GM21737 (cell line): Measurements from ENCODE around the gene BPIFA1.

Experiments
- ATAC-seq: cut with Tn5 transposase; IDR thresholded peaks from one replicate; pipeline ENCODE4 v1.9.1; 2021; ENCODE audit warnings: mild to moderate bottlenecking, moderate library complexity; ENCODE audit not compliant: unreplicated experiment

BPIFA1 gene

GRCh38 chr20:33235696-33236095, at the start of gene BPIFA1:
Gene BPIFA1 (plus strand): TSS chr20:33235996. CDS start chr20:33237712, 1,716 bp downstream.
- ATAC-seq = no peak

GRCh38 chr20:33187491-33187890, 48.3 kb upstream of the BPIFA1 start:
- no peak for ATAC-seq

GRCh38 chr20:33188421-33188820, 47.4 kb upstream of the BPIFA1 start:
- no peak for ATAC-seq

- ATAC-seq = no peak
These were observed 44.3 kb upstream of the BPIFA1 start for GRCh38 chr20:33191484-33191883.

GRCh38 chr20:33191955-33192354, 43.8 kb upstream of the BPIFA1 start:
- no peak for ATAC-seq

- ATAC-seq = no peak
These were observed 42.8 kb upstream of the BPIFA1 start for GRCh38 chr20:33192912-33193501.

- ATAC-seq = no peak
These were observed 36.8 kb upstream of the BPIFA1 start for GRCh38 chr20:33199026-33199425.

- ATAC-seq = no peak
These were observed 33.3 kb upstream of the BPIFA1 start for GRCh38 chr20:33202451-33202850.

GRCh38 chr20:33203444-33203843, 32.4 kb upstream of the BPIFA1 start:
- ATAC-seq = no peak

GRCh38 chr20:33209789-33210188, 26.0 kb upstream of the BPIFA1 start:
- ATAC-seq = no peak

- ATAC-seq = no peak
These were observed 25.4 kb upstream of the BPIFA1 start for GRCh38 chr20:33210371-33210770.

- ATAC-seq = no peak
These were observed 23.9 kb upstream of the BPIFA1 start for GRCh38 chr20:33211817-33212424.

GRCh38 chr20:33217052-33217451, 18.7 kb upstream of the BPIFA1 start, which contains the start of gene BPIFA3:
Gene BPIFA3 (plus strand): TSS chr20:33217352. CDS start chr20:33217537, 185 bp downstream.
- ATAC-seq = no peak

GRCh38 chr20:33224399-33224798, 11.4 kb upstream of the BPIFA1 start:
- no peak for ATAC-seq

- no peak for ATAC-seq
These were observed 6.0 kb upstream of the BPIFA1 start for GRCh38 chr20:33229843-33230242.

GRCh38 chr20:33231237-33231636, 4.6 kb upstream of the BPIFA1 start:
- ATAC-seq = no peak

- no peak for ATAC-seq
These were observed 3.2 kb upstream of the BPIFA1 start for GRCh38 chr20:33232486-33233072.

GRCh38 chr20:33233129-33233774, 2.5 kb upstream of the BPIFA1 start:
- ATAC-seq = no peak

- ATAC-seq = no peak
These were observed 1.7 kb upstream of the BPIFA1 start for GRCh38 chr20:33234050-33234449.

- no peak for ATAC-seq
These were observed 555 bp downstream of the BPIFA1 start for GRCh38 chr20:33236351-33236750.

GRCh38 chr20:33237989-33238388, 2.2 kb downstream of the BPIFA1 start:
- ATAC-seq = no peak

GRCh38 chr20:33239418-33239817, 3.6 kb downstream of the BPIFA1 start:
- ATAC-seq = no peak
